SK-N-SH (cell line): ENCODE data around the gene PCNX2. TPM values are rescaled to one million over a fixed set of nuclear protein-coding genes. Genes with fewer than 3 reads are reported as not detected.

ENCODE experiments used
- CTCF ChIA-PET: fragments of 300-600, 350-600 bp; formaldehyde crosslinking; extraction: SDS; loops from one replicate; lab custom pipeline; 2021; lab: Yijun Ruan, JAX
- POLR2A ChIA-PET: fragments of 350-600 bp; sonication (Branson Sonifier 250); formaldehyde crosslinking; extraction: SDS; loops from one replicate; lab custom pipeline; 2020; ENCODE audit warnings: antibody characterized with exemption, inconsistent platforms; lab: Yijun Ruan, JAX
- DNase-seq: peaks from one replicate; pipeline ENCODE4 v3.0.0; 2012
- H2AFZ ChIP-seq: fragments of 200-600 bp; sonication (generic); 2 replicates; pipeline ENCODE4 v1.8.1; 2016; ENCODE audit warnings: antibody characterized with exemption, mild to moderate bottlenecking, low read depth
- H3F3A ChIP-seq: fragments of 200-600 bp; sonication (generic); replicated peaks from 2 replicates; pipeline ENCODE3; 2016; ENCODE audit warnings: antibody characterized with exemption, mild to moderate bottlenecking; ENCODE audit not compliant: insufficient read depth
- H3K27ac ChIP-seq, 2 experiments: fragments of 200-500 bp in 1 of 2; fragments of 200-600 bp in 1 of 2; sonication (Bioruptor generic) in 1 of 2; sonication (generic), shearing (Covaris generic) in 1 of 2; 2 replicates each; pipeline versions ENCODE4 v1.5.1 to v1.6.1; 2014 to 2016; ENCODE audit warnings: low read depth in 2 of 2, inconsistent platforms in 1 of 2, low read length in 1 of 2, mild to moderate bottlenecking in 1 of 2, mixed read lengths in 1 of 2
- H3K27me3 ChIP-seq: fragments of 200-600 bp; sonication (generic), shearing (Covaris generic); 2 replicates; pipeline ENCODE4 v1.6.1; 2016; ENCODE audit warnings: mixed run types; ENCODE audit not compliant: insufficient read depth
- H3K36me3 ChIP-seq, 2 experiments: fragments of 200-500 bp in 1 of 2; fragments of 200-600 bp in 1 of 2; sonication (Bioruptor generic) in 1 of 2; sonication (generic) in 1 of 2; replicated peaks in 1 of 2; 2 replicates each; pipeline versions ENCODE3 to v1.5.1; 2014 to 2016; ENCODE audit warnings: low read length in 1 of 2, mild to moderate bottlenecking in 1 of 2; ENCODE audit not compliant: insufficient read depth in 2 of 2, control insufficient read depth in 1 of 2
- H3K4me1 ChIP-seq, 2 experiments: fragments of 200-500 bp in 1 of 2; fragments of 200-600 bp in 1 of 2; sonication (Bioruptor generic) in 1 of 2; sonication (generic), shearing (Covaris generic) in 1 of 2; 2 replicates each; pipeline versions ENCODE4 v1.5.1 to v1.6.1; 2014 to 2016; ENCODE audit warnings: low read depth in 1 of 2, low read length in 1 of 2, mixed run types in 1 of 2; ENCODE audit not compliant: insufficient read depth in 2 of 2, control insufficient read depth in 1 of 2
- H3K4me2 ChIP-seq: fragments of 200-600 bp; sonication (generic), shearing (Covaris generic); 2 replicates; pipeline ENCODE4 v1.6.1; 2017; ENCODE audit warnings: mixed run types
- H3K4me3 ChIP-seq, 2 experiments: fragments of 200-500 bp in 1 of 2; fragments of 200-600 bp in 1 of 2; sonication (Bioruptor generic) in 1 of 2; sonication (generic), shearing (Covaris generic) in 1 of 2; 2 replicates each; pipeline versions ENCODE4 v1.5.1 to v1.8.1; 2014 to 2016; ENCODE audit warnings: low read depth in 2 of 2, inconsistent platforms in 1 of 2, low read length in 1 of 2, mild to moderate bottlenecking in 1 of 2, mixed read lengths in 1 of 2, moderate library complexity in 1 of 2
- H3K79me2 ChIP-seq: fragments of 200-600 bp; sonication (generic); 2 replicates; pipeline ENCODE4 v1.8.1; 2017; ENCODE audit warnings: mild to moderate bottlenecking; ENCODE audit not compliant: insufficient read depth
- H3K9ac ChIP-seq: fragments of 200-600 bp; sonication (generic); 2 replicates; pipeline ENCODE4 v1.6.1; 2017; ENCODE audit warnings: mixed run types
- H3K9me2 ChIP-seq: fragments of 200-600 bp; sonication (generic); 2 replicates; pipeline ENCODE4 v1.6.1; 2017; ENCODE audit warnings: mixed run types
- H3K9me3 ChIP-seq: fragments of 200-600 bp; sonication (generic); 2 replicates; pipeline ENCODE4 v1.6.1; 2017; ENCODE audit warnings: mixed run types, mild to moderate bottlenecking, moderate library complexity
- H4K20me1 ChIP-seq: fragments of 200-600 bp; sonication (generic); 2 replicates; pipeline ENCODE4 v1.6.1; 2017; ENCODE audit warnings: mild to moderate bottlenecking, mixed run types; ENCODE audit not compliant: insufficient read depth
- CHD2 ChIP-seq: fragments of 150-350 bp; IDR thresholded peaks from 2 replicates; pipeline ENCODE4 v1.6.1; 2018; ENCODE audit warnings: low read length; ENCODE audit not compliant: partially characterized antibody
- ELF1 ChIP-seq: IDR thresholded peaks from 2 replicates; pipeline ENCODE4 v1.4.0; 2012
- EZH2phosphoT487 ChIP-seq: fragments of 200-600 bp; sonication (generic); IDR thresholded peaks from 2 replicates; pipeline ENCODE4 v1.6.1; 2017; ENCODE audit warnings: low read depth, mixed run types, mild to moderate bottlenecking, antibody characterized with exemption, moderate library complexity, borderline replicate concordance
- FOXJ3 ChIP-seq: sonication (generic); formaldehyde crosslinking; IDR thresholded peaks from 2 replicates; pipeline ENCODE4 v1.5.1; 2020; ENCODE audit warnings: mild to moderate bottlenecking, missing genetic modification reagents
- FOXM1 ChIP-seq: IDR thresholded peaks from 2 replicates; pipeline ENCODE4 v1.4.0; 2012; ENCODE audit warnings: low read depth, mild to moderate bottlenecking
- GABPA ChIP-seq: IDR thresholded peaks from 2 replicates; pipeline ENCODE4 v1.4.0; 2012; ENCODE audit warnings: low read depth, mild to moderate bottlenecking
- MEF2A ChIP-seq: IDR thresholded peaks from 2 replicates; pipeline ENCODE4 v1.4.0; 2012; ENCODE audit warnings: low read depth, borderline replicate concordance
- NFIC ChIP-seq: IDR thresholded peaks from 2 replicates; pipeline ENCODE4 v1.4.0; 2012; ENCODE audit warnings: borderline replicate concordance
- RAD21 ChIP-seq: IDR thresholded peaks from 2 replicates; pipeline ENCODE4 v1.6.1; 2012; ENCODE audit warnings: mild to moderate bottlenecking, low read length
- RCOR1 ChIP-seq: fragments of 150-350 bp; IDR thresholded peaks from 2 replicates; pipeline ENCODE4 v1.6.1; 2017; ENCODE audit warnings: antibody characterized with exemption, low read length
- RXRA ChIP-seq: IDR thresholded peaks from 2 replicates; pipeline ENCODE4 v1.4.0; 2012; ENCODE audit warnings: low read depth, mild to moderate bottlenecking, borderline replicate concordance
- SIN3A ChIP-seq: IDR thresholded peaks from 2 replicates; pipeline ENCODE4 v1.6.1; 2012; ENCODE audit warnings: low read depth, mild to moderate bottlenecking, low read length, moderate library complexity, borderline replicate concordance
- TAF1 ChIP-seq: IDR thresholded peaks from 2 replicates; pipeline ENCODE4 v1.6.1; 2012; ENCODE audit warnings: low read depth, mild to moderate bottlenecking, low read length, moderate library complexity, borderline replicate concordance
- TCF12 ChIP-seq: IDR thresholded peaks from 2 replicates; pipeline ENCODE4 v1.4.0; 2012
- TEAD4 ChIP-seq: IDR thresholded peaks from 2 replicates; pipeline ENCODE4 v1.4.0; 2012; ENCODE audit warnings: mild to moderate bottlenecking, borderline replicate concordance; ENCODE audit not compliant: insufficient read depth
- WGBS: methylation state at CpG from one replicate; pipeline ENCODE4 v1.1.6; 2017; ENCODE audit warnings: low lambda C conversion rate; 5-methylcytosine and 5-hydroxymethylcytosine counted together
- polyA plus RNA-seq, 3 experiments: library from polyadenylated mRNA; depleted of rRNA; stranded (reverse); fragments of >200 nt; gene quantifications; 2 replicates each; pipeline ENCODE4 v1.2.3, GENCODE V29; 2012
- TF ChIP-seq, protein P1 (sequence below): IDR thresholded peaks from 2 replicates; pipeline ENCODE4; 2012
- TF ChIP-seq, protein P2 (sequence below): IDR thresholded peaks from 2 replicates; pipeline ENCODE4 v1.6.1; 2012; ENCODE audit warnings: mild to moderate bottlenecking, low read depth, low read length, moderate library complexity
- TF ChIP-seq, protein P3 (sequence below): fragments of 150-350 bp; IDR thresholded peaks from 2 replicates; pipeline ENCODE4 v1.6.1; 2017; ENCODE audit warnings: antibody characterized with exemption, low read length, low read depth, borderline replicate concordance

The PCNX2 gene
- polyA plus RNA-seq, 1 of the 3 experiments (the other 2 are of a cell fraction) = 10.6 TPM

DNA sequence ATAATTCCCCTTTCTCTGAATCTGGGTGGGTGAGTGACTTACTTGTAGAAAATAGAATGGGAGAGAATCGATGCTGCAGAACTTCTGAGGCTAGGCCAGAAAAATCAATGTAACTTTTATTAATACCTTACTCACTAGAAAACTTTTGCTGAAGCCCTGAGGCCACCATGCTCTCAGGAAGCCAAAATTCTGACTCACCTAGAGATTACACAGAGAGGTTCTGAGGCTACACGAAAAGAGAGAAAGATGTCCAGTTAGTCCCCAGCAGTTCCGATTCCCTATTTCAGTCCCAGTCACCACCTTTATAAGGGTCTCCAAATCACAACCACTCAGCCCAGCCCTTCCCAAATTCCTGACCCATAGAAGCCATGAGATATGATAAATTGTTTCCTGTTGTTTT, 210.0 kb downstream of the PCNX2 start:
- 98% methylated on average over 3 of the region's 3 CpGs for WGBS

More for the DNA sequence above, 210.0 kb downstream of the PCNX2 start:
- no peak for DNase-seq
- Histone ChIP-seq H3K9me3 (no peaks in the 10 kb centered on the region), H3K9me2 (no peaks in the 10 kb centered on the region), H3K27ac (no peak overlapping the region), H3K4me2 (no peak overlapping the region), H3K79me2 (no peaks in the 10 kb centered on the region), H3K27me3 (no peaks in the 10 kb centered on the region), H3K9ac (no peak overlapping the region), H2AFZ (no peak overlapping the region), H4K20me1 (no peaks in the 10 kb centered on the region), H3F3A (no peaks in the 10 kb centered on the region), H3K4me3 (no peak overlapping the region), H3K36me3 (peaks cover under 1 to 4% of the 10 kb centered on the region in 2 experiments), H3K4me1 (peaks cover 0 to 5% of the 10 kb centered on the region in 2 experiments; a peak in 1 of 4 replicates)
- POLR2A ChIA-PET = no interaction called here
- TF ChIP-seq TAF1 (no peak), ELF1 (no peak), TCF12 (no peak), SIN3A (no peak), CHD2 (no peak), FOXM1 (no peak), RXRA (no peak), NFIC (no peak), GABPA (no peak), TEAD4 (no peak), EZH2phosphoT487 (no peak), RAD21 (no peak), MEF2A (no peak), RCOR1 (no peak), FOXJ3 (CRISPR knock-in tag) (no peak)
- TF ChIP-seq, protein P1, sequence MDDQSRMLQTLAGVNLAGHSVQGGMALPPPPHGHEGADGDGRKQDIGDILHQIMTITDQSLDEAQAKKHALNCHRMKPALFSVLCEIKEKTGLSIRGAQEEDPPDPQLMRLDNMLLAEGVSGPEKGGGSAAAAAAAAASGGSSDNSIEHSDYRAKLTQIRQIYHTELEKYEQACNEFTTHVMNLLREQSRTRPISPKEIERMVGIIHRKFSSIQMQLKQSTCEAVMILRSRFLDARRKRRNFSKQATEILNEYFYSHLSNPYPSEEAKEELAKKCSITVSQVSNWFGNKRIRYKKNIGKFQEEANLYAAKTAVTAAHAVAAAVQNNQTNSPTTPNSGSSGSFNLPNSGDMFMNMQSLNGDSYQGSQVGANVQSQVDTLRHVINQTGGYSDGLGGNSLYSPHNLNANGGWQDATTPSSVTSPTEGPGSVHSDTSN = no peak
- TF ChIP-seq, protein P2, sequence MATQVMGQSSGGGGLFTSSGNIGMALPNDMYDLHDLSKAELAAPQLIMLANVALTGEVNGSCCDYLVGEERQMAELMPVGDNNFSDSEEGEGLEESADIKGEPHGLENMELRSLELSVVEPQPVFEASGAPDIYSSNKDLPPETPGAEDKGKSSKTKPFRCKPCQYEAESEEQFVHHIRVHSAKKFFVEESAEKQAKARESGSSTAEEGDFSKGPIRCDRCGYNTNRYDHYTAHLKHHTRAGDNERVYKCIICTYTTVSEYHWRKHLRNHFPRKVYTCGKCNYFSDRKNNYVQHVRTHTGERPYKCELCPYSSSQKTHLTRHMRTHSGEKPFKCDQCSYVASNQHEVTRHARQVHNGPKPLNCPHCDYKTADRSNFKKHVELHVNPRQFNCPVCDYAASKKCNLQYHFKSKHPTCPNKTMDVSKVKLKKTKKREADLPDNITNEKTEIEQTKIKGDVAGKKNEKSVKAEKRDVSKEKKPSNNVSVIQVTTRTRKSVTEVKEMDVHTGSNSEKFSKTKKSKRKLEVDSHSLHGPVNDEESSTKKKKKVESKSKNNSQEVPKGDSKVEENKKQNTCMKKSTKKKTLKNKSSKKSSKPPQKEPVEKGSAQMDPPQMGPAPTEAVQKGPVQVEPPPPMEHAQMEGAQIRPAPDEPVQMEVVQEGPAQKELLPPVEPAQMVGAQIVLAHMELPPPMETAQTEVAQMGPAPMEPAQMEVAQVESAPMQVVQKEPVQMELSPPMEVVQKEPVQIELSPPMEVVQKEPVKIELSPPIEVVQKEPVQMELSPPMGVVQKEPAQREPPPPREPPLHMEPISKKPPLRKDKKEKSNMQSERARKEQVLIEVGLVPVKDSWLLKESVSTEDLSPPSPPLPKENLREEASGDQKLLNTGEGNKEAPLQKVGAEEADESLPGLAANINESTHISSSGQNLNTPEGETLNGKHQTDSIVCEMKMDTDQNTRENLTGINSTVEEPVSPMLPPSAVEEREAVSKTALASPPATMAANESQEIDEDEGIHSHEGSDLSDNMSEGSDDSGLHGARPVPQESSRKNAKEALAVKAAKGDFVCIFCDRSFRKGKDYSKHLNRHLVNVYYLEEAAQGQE = no peak
- TF ChIP-seq, protein P3, sequence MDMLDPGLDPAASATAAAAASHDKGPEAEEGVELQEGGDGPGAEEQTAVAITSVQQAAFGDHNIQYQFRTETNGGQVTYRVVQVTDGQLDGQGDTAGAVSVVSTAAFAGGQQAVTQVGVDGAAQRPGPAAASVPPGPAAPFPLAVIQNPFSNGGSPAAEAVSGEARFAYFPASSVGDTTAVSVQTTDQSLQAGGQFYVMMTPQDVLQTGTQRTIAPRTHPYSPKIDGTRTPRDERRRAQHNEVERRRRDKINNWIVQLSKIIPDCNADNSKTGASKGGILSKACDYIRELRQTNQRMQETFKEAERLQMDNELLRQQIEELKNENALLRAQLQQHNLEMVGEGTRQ = no peak
- CTCF ChIA-PET = no interaction called here
